Mesothelial cell of epicardium (in vitro differentiated cells): ENCODE measurements around the gene CDCA3. TPM values are rescaled to one million over a fixed set of nuclear protein-coding genes. Genes with fewer than 3 reads are reported as not detected.

Source experiments
- DNase-seq, 2 experiments: peaks; one replicate each; pipeline ENCODE4 v3.0.0; 2021; ENCODE audit warnings: low spot score in 2 of 2; ENCODE audit not compliant: unreplicated experiment in 2 of 2
- H3K27ac Mint-ChIP-seq: 2 replicates; pipeline ENCODE4 v1.8.0; 2021; ENCODE audit warnings: mixed read lengths
- H3K27me3 Mint-ChIP-seq: 2 replicates; pipeline ENCODE4 v1.8.0; 2021; ENCODE audit warnings: low read depth, mixed read lengths
- H3K36me3 Mint-ChIP-seq: 2 replicates; pipeline ENCODE4 v1.8.0; 2021; ENCODE audit warnings: mixed read lengths
- H3K4me1 Mint-ChIP-seq: 2 replicates; pipeline ENCODE4 v1.8.0; 2021; ENCODE audit warnings: mixed read lengths
- H3K4me3 Mint-ChIP-seq: 2 replicates; pipeline ENCODE4 v1.8.0; 2021; ENCODE audit warnings: mild to moderate bottlenecking, moderate library complexity, mixed read lengths
- H3K9me3 Mint-ChIP-seq: 2 replicates; pipeline ENCODE4 v1.8.0; 2021; ENCODE audit warnings: mixed read lengths
- CTCF ChIP-seq: fragments of 200-600 bp; sonication (generic); IDR thresholded peaks from one replicate; pipeline ENCODE4 v1.5.0; 2021; ENCODE audit warnings: antibody characterized with exemption; ENCODE audit not compliant: unreplicated experiment
- total RNA-seq: library from RNA; stranded (reverse); gene quantifications from 3 replicates; pipeline ENCODE4 v1.2.1, GENCODE V29; 2021

CDCA3 gene
- total RNA-seq, 1 donor from 2014 or later: 14.3 TPM

GRCh38 chr12:6863033-6863432, 11.9 kb upstream of the CDCA3 start:
- no peak for DNase-seq
- H3K36me3 Mint-ChIP-seq: peaks cover 38% of the 10 kb centered on the region
- H3K4me1 Mint-ChIP-seq: peaks cover 4% of the 10 kb centered on the region
- H3K9me3 Mint-ChIP-seq: no peaks in the 10 kb centered on the region
- no peak for TF ChIP-seq CTCF
- H3K27ac Mint-ChIP-seq: no peak overlapping the region
- H3K4me3 Mint-ChIP-seq: no peak overlapping the region
- H3K27me3 Mint-ChIP-seq: no peaks in the 10 kb centered on the region

- DNase-seq: no peak
- Mint-ChIP-seq H3K36me3 (peaks cover 48% of the 10 kb centered on the region), H3K27ac (no peak overlapping the region), H3K9me3 (no peaks in the 10 kb centered on the region), H3K4me1 (peaks cover under 1% of the 10 kb centered on the region), H3K4me3 (no peak overlapping the region), H3K27me3 (no peaks in the 10 kb centered on the region)
- TF ChIP-seq CTCF: no peak
Measured at GRCh38 chr12:6861391-6861790, 10.3 kb upstream of the CDCA3 start.

DNA sequence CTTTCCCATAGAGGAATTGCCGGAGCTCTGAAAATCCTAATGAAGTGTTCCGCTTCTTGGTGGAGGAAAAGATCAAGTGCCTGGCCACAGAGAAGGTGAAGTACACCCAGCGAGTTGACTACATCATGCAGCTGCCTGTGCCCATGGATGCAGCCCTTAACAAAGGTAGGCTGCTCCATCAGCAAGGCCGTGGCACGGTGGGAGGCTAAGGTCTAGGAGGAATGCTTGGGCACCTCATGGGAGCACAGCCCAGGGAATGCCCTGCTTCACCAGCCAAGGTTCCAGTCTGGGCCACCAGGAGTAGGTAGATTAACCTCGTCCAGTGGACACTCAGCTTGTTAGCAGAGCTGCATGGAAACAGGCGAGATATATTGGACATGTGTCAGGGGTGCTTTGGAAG, 9.9 kb upstream of the CDCA3 start:
- peaks cover 48% of the 10 kb centered on the region for H3K36me3 Mint-ChIP-seq
- no peak for DNase-seq
- H3K4me3 Mint-ChIP-seq: no peak overlapping the region
- no peak for TF ChIP-seq CTCF
- H3K27me3 Mint-ChIP-seq: no peaks in the 10 kb centered on the region
- no peaks in the 10 kb centered on the region for H3K9me3 Mint-ChIP-seq
- H3K27ac Mint-ChIP-seq: no peak overlapping the region
- H3K4me1 Mint-ChIP-seq: no peaks in the 10 kb centered on the region

DNA sequence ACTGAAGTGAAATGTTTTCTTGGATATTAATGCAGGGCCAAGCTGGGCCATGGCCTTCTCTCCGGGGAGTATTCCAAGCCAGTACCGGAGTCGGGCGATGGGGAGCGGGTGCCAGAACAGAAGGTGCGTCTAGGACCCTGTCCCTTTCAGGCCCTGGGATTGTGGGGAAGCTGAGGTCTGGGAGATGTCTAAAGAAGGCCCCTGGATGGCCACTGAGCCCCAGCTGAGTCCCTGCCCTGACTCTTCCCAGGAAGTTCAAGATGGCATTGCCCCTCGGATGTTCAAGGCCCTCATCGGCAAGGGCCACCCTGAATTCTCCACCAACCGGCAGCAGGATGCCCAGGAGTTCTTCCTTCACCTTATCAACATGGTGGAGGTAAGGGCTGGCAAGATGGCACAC, 9.0 kb upstream of the CDCA3 start:
- H3K27me3 Mint-ChIP-seq: no peaks in the 10 kb centered on the region
- TF ChIP-seq CTCF: no peak
- H3K4me3 Mint-ChIP-seq: no peak overlapping the region
- H3K9me3 Mint-ChIP-seq: no peaks in the 10 kb centered on the region
- no peak for DNase-seq
- no peak overlapping the region for H3K27ac Mint-ChIP-seq
- H3K36me3 Mint-ChIP-seq: peaks cover 44% of the 10 kb centered on the region
- H3K4me1 Mint-ChIP-seq: no peaks in the 10 kb centered on the region

- Mint-ChIP-seq H3K27me3 (no peaks in the 10 kb centered on the region), H3K27ac (no peak overlapping the region), H3K4me3 (no peak overlapping the region), H3K36me3 (peaks cover 40% of the 10 kb centered on the region), H3K9me3 (no peaks in the 10 kb centered on the region), H3K4me1 (peaks cover 6% of the 10 kb centered on the region)
- no peak for TF ChIP-seq CTCF
- DNase-seq: no peak
Measured at GRCh38 chr12:6858799-6859198, 7.7 kb upstream of the CDCA3 start.

GRCh38 chr12:6855322-6855721, 4.2 kb upstream of the CDCA3 start:
- no peak overlapping the region for H3K27ac Mint-ChIP-seq
- H3K36me3 Mint-ChIP-seq: peaks cover 18% of the 10 kb centered on the region
- no peak overlapping the region for H3K4me3 Mint-ChIP-seq
- TF ChIP-seq CTCF: no peak
- no peaks in the 10 kb centered on the region for H3K9me3 Mint-ChIP-seq
- DNase-seq: no peak
- peaks cover 23% of the 10 kb centered on the region for H3K4me1 Mint-ChIP-seq
- no peaks in the 10 kb centered on the region for H3K27me3 Mint-ChIP-seq
